Osteocyte (in vitro differentiated cells): Measurements from ENCODE around the gene NFKBIZ. TPM values are rescaled to one million over a fixed set of nuclear protein-coding genes. Genes with fewer than 3 reads are reported as not detected.

Experiments used
- DNase-seq: peaks from one replicate; pipeline ENCODE4 v3.0.0; 2021; ENCODE audit warnings: mixed read lengths; ENCODE audit not compliant: unreplicated experiment; ENCODE audit errors: extremely low spot score
- H3K27ac Mint-ChIP-seq: one replicate; pipeline ENCODE4 v1.8.0; 2021; ENCODE audit warnings: mild to moderate bottlenecking, mixed read lengths; ENCODE audit not compliant: unreplicated experiment
- H3K27me3 Mint-ChIP-seq: one replicate; pipeline ENCODE4 v1.8.0; 2021; ENCODE audit warnings: mixed read lengths; ENCODE audit not compliant: unreplicated experiment
- H3K36me3 Mint-ChIP-seq: one replicate; pipeline ENCODE4 v1.8.0; 2021; ENCODE audit warnings: mixed read lengths; ENCODE audit not compliant: unreplicated experiment
- H3K4me1 Mint-ChIP-seq: one replicate; pipeline ENCODE4 v1.8.0; 2021; ENCODE audit warnings: mixed read lengths; ENCODE audit not compliant: unreplicated experiment
- H3K4me3 Mint-ChIP-seq: one replicate; pipeline ENCODE4 v1.8.0; 2021; ENCODE audit warnings: mild to moderate bottlenecking, moderate library complexity, mixed read lengths; ENCODE audit not compliant: unreplicated experiment
- H3K9me3 Mint-ChIP-seq: one replicate; pipeline ENCODE4 v1.8.0; 2021; ENCODE audit warnings: mixed read lengths; ENCODE audit not compliant: unreplicated experiment
- total RNA-seq: library from RNA; stranded (reverse); gene quantifications from 2 replicates; pipeline ENCODE4 v1.2.1, GENCODE V29; 2021
- TF ChIP-seq, protein P1 (sequence below): fragments of 200-600 bp; sonication (generic); IDR thresholded peaks from 2 replicates; pipeline ENCODE4 v1.5.0; 2021; ENCODE audit warnings: antibody characterized with exemption, mild to moderate bottlenecking, moderate library complexity

The NFKBIZ gene
- total RNA-seq, 1 donor from 2014 or later: 30.1 TPM

DNA sequence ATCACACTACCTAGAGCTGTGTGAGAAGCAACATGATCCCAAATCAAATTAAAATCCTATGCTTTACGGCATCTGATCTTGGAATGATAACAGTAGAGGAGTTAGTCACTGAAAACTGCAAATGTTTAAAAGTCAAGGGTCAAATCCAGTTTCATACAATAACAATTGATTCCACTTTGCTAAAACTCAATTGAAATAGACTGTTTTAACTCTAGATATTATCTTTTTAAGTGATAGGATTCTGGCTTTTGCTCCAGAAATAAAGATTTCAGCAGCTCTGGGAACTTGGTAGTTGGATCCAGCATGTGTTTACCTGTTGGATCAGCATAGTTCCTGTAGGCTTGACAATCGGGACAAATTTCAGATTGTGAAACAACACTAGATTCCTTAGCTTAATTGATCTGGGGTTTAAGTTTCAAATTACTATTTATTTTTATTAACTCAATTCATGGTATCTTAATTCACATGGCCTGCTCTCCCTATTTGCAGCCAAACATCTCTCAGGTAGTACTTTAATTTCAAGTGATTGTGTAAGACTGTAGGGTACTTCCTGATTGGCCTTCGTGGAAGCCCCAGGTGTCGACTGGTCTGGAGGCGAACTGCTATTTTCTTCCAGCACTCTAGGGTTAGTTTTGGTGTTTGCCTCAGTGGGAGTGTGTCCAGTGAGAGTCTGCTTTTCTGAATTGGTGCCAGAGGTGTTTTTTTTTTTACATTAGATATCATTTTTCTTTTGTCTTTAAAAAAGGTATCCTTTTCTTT lies 16.6 kb downstream of the NFKBIZ start:
- H3K9me3 Mint-ChIP-seq: no peaks in the 10 kb centered on the region
- no peak overlapping the region for H3K4me3 Mint-ChIP-seq
- H3K27ac Mint-ChIP-seq: no peak overlapping the region
- no peak for DNase-seq
- H3K27me3 Mint-ChIP-seq: no peaks in the 10 kb centered on the region
- H3K36me3 Mint-ChIP-seq: peaks cover 13% of the 10 kb centered on the region
- TF ChIP-seq, protein P1, sequence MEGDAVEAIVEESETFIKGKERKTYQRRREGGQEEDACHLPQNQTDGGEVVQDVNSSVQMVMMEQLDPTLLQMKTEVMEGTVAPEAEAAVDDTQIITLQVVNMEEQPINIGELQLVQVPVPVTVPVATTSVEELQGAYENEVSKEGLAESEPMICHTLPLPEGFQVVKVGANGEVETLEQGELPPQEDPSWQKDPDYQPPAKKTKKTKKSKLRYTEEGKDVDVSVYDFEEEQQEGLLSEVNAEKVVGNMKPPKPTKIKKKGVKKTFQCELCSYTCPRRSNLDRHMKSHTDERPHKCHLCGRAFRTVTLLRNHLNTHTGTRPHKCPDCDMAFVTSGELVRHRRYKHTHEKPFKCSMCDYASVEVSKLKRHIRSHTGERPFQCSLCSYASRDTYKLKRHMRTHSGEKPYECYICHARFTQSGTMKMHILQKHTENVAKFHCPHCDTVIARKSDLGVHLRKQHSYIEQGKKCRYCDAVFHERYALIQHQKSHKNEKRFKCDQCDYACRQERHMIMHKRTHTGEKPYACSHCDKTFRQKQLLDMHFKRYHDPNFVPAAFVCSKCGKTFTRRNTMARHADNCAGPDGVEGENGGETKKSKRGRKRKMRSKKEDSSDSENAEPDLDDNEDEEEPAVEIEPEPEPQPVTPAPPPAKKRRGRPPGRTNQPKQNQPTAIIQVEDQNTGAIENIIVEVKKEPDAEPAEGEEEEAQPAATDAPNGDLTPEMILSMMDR: no peak
- H3K4me1 Mint-ChIP-seq: peaks cover 7% of the 10 kb centered on the region

DNA sequence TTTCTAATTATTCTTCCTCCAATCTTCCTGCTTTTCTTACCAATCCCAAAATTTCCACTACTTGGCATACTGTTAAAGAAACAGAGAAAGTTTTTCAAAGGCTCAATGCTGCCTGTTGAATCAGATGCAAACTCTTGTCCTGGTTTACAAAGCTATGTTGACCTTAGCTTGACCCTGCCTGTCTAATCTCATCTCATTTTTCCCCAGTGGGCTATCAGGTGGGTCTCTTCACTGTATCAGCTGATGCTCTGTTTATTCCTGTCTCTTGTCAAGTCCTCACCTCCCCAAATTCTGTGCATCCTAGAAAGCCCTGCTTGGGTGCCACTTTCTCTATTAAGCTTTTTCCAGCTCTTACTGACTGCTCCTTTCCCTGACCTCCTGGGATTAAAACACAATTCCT lies 18.2 kb downstream of the NFKBIZ start:
- TF ChIP-seq, protein P1: no peak
- Mint-ChIP-seq H3K36me3 (peaks cover 1% of the 10 kb centered on the region), H3K9me3 (no peaks in the 10 kb centered on the region), H3K4me1 (peaks cover 7% of the 10 kb centered on the region), H3K4me3 (no peak overlapping the region), H3K27ac (no peak overlapping the region), H3K27me3 (no peaks in the 10 kb centered on the region)
- no peak for DNase-seq

DNA sequence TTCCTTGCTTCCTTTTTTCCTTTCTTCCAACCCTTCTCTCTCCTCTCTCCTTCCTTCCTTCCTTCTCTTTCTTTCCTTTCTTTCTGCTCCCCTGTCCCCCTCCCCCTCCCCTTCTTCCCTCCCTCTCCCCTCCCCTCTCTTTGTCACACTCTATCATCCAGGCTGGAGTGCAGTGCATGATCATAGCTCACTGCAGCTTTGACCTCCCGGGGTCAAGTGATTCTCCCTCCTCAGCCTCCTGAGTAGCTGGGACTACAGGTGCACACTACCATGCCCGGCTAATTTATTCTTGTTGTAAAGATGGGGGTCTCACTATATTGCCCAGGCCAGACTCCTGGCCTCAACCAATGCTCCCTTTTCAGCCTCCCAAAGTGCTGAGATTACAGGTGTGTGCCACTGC lies 18.7 kb downstream of the NFKBIZ start:
- H3K4me3 Mint-ChIP-seq: no peak overlapping the region
- H3K9me3 Mint-ChIP-seq: no peaks in the 10 kb centered on the region
- H3K27ac Mint-ChIP-seq: no peak overlapping the region
- TF ChIP-seq, protein P1: no peak
- no peaks in the 10 kb centered on the region for H3K27me3 Mint-ChIP-seq
- DNase-seq: no peak
- H3K36me3 Mint-ChIP-seq: peaks cover 1% of the 10 kb centered on the region
- peaks cover 7% of the 10 kb centered on the region for H3K4me1 Mint-ChIP-seq

DNA sequence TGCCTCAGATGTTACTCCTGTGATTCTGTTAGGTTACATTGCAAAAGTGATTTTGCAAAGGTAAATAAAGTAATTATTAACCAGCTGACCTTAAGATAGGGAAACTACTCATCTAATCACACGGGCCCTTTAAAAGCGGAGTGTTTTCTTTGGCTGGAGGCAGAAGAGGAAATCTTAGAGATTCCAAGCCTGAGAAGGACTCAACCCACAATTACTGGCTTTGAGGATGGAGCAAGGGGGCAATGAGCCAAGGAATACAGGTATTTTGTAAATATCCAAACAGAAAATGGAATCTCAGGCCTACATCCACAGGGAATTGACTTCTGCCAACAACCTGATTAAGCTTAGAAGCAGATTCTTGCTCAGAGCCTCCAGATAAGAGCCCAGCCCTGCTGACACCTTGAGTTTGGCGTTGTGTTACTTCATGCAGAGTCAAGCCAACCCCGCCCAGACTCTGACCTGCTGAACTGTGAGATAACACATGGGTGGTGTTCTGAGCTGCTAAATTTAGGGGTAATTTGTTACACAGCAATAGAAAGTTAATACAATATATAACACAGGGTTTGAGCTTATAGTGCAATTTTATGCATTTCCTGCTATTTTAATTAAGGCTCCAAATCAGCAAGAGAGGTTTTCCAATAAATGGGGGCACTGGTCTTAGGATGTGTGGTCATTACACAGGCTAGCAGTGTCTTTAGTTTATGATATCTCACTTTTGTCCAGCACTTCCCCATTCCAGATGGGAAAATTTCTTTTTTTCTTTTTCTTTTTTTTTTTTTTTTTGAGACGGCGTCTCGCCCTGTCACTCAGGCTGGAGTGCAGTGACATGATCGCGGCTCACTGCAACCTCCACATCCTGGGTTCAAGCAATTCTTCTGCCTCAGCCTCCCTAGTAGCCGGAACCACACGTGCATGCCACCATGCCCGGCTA lies 19.5 kb downstream of the NFKBIZ start:
- H3K4me1 Mint-ChIP-seq: peaks cover 7% of the 10 kb centered on the region
- H3K27ac Mint-ChIP-seq: no peak overlapping the region
- no peak overlapping the region for H3K4me3 Mint-ChIP-seq
- H3K27me3 Mint-ChIP-seq: no peaks in the 10 kb centered on the region
- TF ChIP-seq, protein P1: no peak
- DNase-seq: no peak
- no peaks in the 10 kb centered on the region for H3K36me3 Mint-ChIP-seq
- no peaks in the 10 kb centered on the region for H3K9me3 Mint-ChIP-seq

DNA sequence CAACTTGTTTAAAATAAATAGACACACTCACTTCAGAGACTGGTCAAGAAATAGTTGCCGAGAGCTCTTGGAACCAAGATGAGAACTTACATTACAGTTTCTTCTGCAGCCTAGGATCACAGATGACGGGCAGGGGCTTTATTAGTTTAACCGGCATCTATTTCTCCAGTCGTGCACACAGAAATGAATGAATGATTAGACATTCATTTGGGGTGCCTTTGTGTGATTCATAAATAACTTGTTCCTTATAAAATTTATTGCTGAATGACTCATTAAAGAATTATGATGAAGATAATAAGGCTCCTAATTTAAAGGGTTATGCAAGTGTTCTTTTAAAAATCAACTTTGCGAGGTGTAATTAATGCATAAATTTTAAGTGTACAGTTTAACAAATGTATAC lies 20.8 kb downstream of the NFKBIZ start:
- H3K36me3 Mint-ChIP-seq: no peaks in the 10 kb centered on the region
- no peaks in the 10 kb centered on the region for H3K9me3 Mint-ChIP-seq
- no peak overlapping the region for H3K4me3 Mint-ChIP-seq
- no peaks in the 10 kb centered on the region for H3K27me3 Mint-ChIP-seq
- no peak overlapping the region for H3K27ac Mint-ChIP-seq
- no peak for DNase-seq
- H3K4me1 Mint-ChIP-seq: peaks cover 7% of the 10 kb centered on the region
- TF ChIP-seq, protein P1: no peak
